CD4-positive, alpha-beta T cell (primary cell): ENCODE data around the gene HAVCR1. TPM values are rescaled to one million over a fixed set of nuclear protein-coding genes. Genes with fewer than 3 reads are reported as not detected.
A peak's percentile ranks its signal among the peaks of the same experiment; 100 is the strongest.

Experiments
- ATAC-seq: fragments of 200-7000 bp; cut with Tn5 transposase; one replicate; pipeline ENCODE4 v1.10.0; 2022; ENCODE audit warnings: mild to moderate bottlenecking; ENCODE audit not compliant: poor library complexity
- CTCF ChIA-PET: fragments of 350-600 bp; sonication (Branson Sonifier 250); formaldehyde crosslinking; loops from one replicate; lab custom pipeline; 2021; ENCODE audit warnings: antibody characterized with exemption, inconsistent platforms; lab: Charles Lee
- POLR2A ChIA-PET: fragments of 350-600 bp; sonication (Branson Sonifier 250); formaldehyde crosslinking; loops from one replicate; lab custom pipeline; 2021; ENCODE audit warnings: antibody characterized with exemption, inconsistent platforms; lab: Charles Lee
- DNase-seq, 14 experiments: peaks; one replicate each; pipeline ENCODE4 v3.0.0-alpha.2; 2013 to 2020; ENCODE audit warnings: mixed read lengths in 2 of 14
- H3K27ac ChIP-seq, 2 donors: one replicate each; pipeline versions ENCODE4 v1.5.1 to v1.7.0; 2013; ENCODE audit warnings: low read length in 2 of 2, low read depth in 1 of 2, mild to moderate bottlenecking in 1 of 2
- H3K27me3 ChIP-seq, 2 experiments: 1 replicate in 1 of 2; 2 replicates in 1 of 2; pipeline versions ENCODE4 v1.6.1 to v1.7.0; 2013; ENCODE audit warnings: low read length in 2 of 2, control low read depth in 1 of 2, mild to moderate bottlenecking in 1 of 2, moderate library complexity in 1 of 2; ENCODE audit not compliant: insufficient read depth in 2 of 2, control insufficient read depth in 1 of 2
- H3K36me3 ChIP-seq: one replicate; pipeline ENCODE4 v1.6.1; 2013; ENCODE audit warnings: low read length, control low read depth; ENCODE audit not compliant: insufficient read depth
- H3K4me1 ChIP-seq: one replicate; pipeline ENCODE4 v1.6.1; 2013; ENCODE audit warnings: low read length, control low read depth; ENCODE audit not compliant: insufficient read depth
- H3K4me3 ChIP-seq: one replicate; pipeline ENCODE4 v1.5.1; 2013; ENCODE audit warnings: mild to moderate bottlenecking, low read length, moderate library complexity
- H3K9me3 ChIP-seq, 2 experiments: 1 replicate in 1 of 2; 2 replicates in 1 of 2; pipeline versions ENCODE4 v1.6.1 to v1.7.0; 2013; ENCODE audit warnings: low read length in 2 of 2, mild to moderate bottlenecking in 2 of 2, control low read depth in 1 of 2, moderate library complexity in 1 of 2; ENCODE audit not compliant: control insufficient read depth in 1 of 2, insufficient read depth in 1 of 2
- H3K27ac Mint-ChIP-seq: one replicate; pipeline ENCODE4 v1.8.0; 2020; ENCODE audit warnings: mixed read lengths
- H3K27me3 Mint-ChIP-seq: one replicate; pipeline ENCODE4 v1.8.0; 2021; ENCODE audit warnings: mixed read lengths
- H3K36me3 Mint-ChIP-seq: one replicate; pipeline ENCODE4 v1.8.0; 2021; ENCODE audit warnings: low read depth, mixed read lengths
- H3K4me1 Mint-ChIP-seq: one replicate; pipeline ENCODE4 v1.8.0; 2021; ENCODE audit warnings: low read depth, mixed read lengths
- H3K4me3 Mint-ChIP-seq: one replicate; pipeline ENCODE4 v1.8.0; 2020; ENCODE audit warnings: mild to moderate bottlenecking, mixed read lengths
- H3K9me3 Mint-ChIP-seq: one replicate; pipeline ENCODE4 v1.8.0; 2020; ENCODE audit warnings: mixed read lengths
- CTCF ChIP-seq: fragments of 200-600 bp; IDR thresholded peaks from one replicate; pipeline ENCODE4 v1.8.0; 2022; ENCODE audit warnings: antibody characterized with exemption, mild to moderate bottlenecking
- intact Hi-C, 2 experiments: fragments of 100-400 bp; cut with DNase I in 1 of 2; cut with micrococcal nuclease in 1 of 2; formaldehyde crosslinking; loops; one replicate each; pipeline versions ENCODE4 v1.15.1 to v1.9.0; 2023 to 2025; cut with DNase I, micrococcal nuclease
- total RNA-seq, 174 experiments: library from RNA in 2 of 174; stranded (reverse) in 2 of 174; gene quantifications; one replicate each; pipeline ENCODE4 v1.2.3 and lab custom pipeline; 2021 to 2026

HAVCR1 gene
- total RNA-seq, 2 experiments from 2014 or later, result 1.5 to 1.7 TPM

- H3K27ac Mint-ChIP-seq, result no peak overlapping the region
- ChIA-PET CTCF (no interaction called here), POLR2A (no interaction called here)
Observed at GRCh38 chr5:157051604-157052245, 7.2 kb downstream of the HAVCR1 start.

GRCh38 chr5:157050050-157050449 lies 8.9 kb downstream of the HAVCR1 start:
- no peaks in the 10 kb centered on the region for H3K36me3 ChIP-seq
- Mint-ChIP-seq H3K9me3 (peaks cover 6% of the 10 kb centered on the region), H3K27me3 (no peaks in the 10 kb centered on the region), H3K4me1 (peaks cover 59% of the 10 kb centered on the region), H3K36me3 (peaks cover 10% of the 10 kb centered on the region), H3K27ac (peak overlapping the region; percentile 79), H3K4me3 (peak overlapping the region; percentile 79)
- TF ChIP-seq CTCF, result no peak
- DNase-seq (peak in 5 of 14 experiments; percentile 4 to 51 (median 18)), ATAC-seq (no peak)
- peak overlapping the region; percentile 8 to 58 for H3K27ac ChIP-seq
- POLR2A ChIA-PET, result interaction anchor here (0.5 to 2.0 kb wide), 3 partner anchors 21 to 92 kb away, joined by 3 to 6 read pairs (median 4); partner anchors contain the start of gene MED7
- H3K9me3 ChIP-seq, result no peaks in the 10 kb centered on the region
- intact Hi-C loops, result no loop called here
- peaks cover 29% of the 10 kb centered on the region for H3K4me1 ChIP-seq
- peak overlapping the region; percentile 32 for H3K4me3 ChIP-seq
- H3K27me3 ChIP-seq, result no peaks in the 10 kb centered on the region
- CTCF ChIA-PET, result no interaction called here

More at GRCh38 chr5:157051604-157052245, 7.2 kb downstream of the HAVCR1 start:
- Histone ChIP-seq H3K4me1 (peaks cover 23% of the 10 kb centered on the region), H3K9me3 (no peaks in the 10 kb centered on the region), H3K27ac (no peak overlapping the region), H3K36me3 (no peaks in the 10 kb centered on the region), H3K27me3 (no peaks in the 10 kb centered on the region), H3K4me3 (no peak overlapping the region)
- DNase-seq (no peak), ATAC-seq (no peak)
- peaks cover 4% of the 10 kb centered on the region for H3K36me3 Mint-ChIP-seq
- H3K4me1 Mint-ChIP-seq, result peaks cover 45% of the 10 kb centered on the region
- peaks cover 6% of the 10 kb centered on the region for H3K9me3 Mint-ChIP-seq
- H3K4me3 Mint-ChIP-seq, result peak overlapping the region; percentile 56
- no peaks in the 10 kb centered on the region for H3K27me3 Mint-ChIP-seq
- TF ChIP-seq CTCF, result no peak
- intact Hi-C loops, result no loop called here

GRCh38 chr5:157049605-157050004 lies 9.3 kb downstream of the HAVCR1 start:
- ChIA-PET CTCF (no interaction called here), POLR2A (interaction anchor here (1.5 to 2.0 kb wide), 2 partner anchors 83 to 93 kb away, joined by 4 to 6 read pairs; partner anchors contain the start of gene MED7)
- H3K27me3 Mint-ChIP-seq, result no peaks in the 10 kb centered on the region
- H3K4me3 Mint-ChIP-seq, result peak overlapping the region; percentile 79
- H3K36me3 Mint-ChIP-seq, result peaks cover 10% of the 10 kb centered on the region
- Histone ChIP-seq H3K27me3 (no peaks in the 10 kb centered on the region), H3K9me3 (no peaks in the 10 kb centered on the region), H3K4me3 (peak overlapping the region; percentile 32), H3K4me1 (peaks cover 29% of the 10 kb centered on the region), H3K27ac (peak overlapping the region; percentile 8 to 58), H3K36me3 (no peaks in the 10 kb centered on the region)
- DNase-seq, result no peak
- no peak for ATAC-seq
- intact Hi-C loops, result no loop called here
- no peak for TF ChIP-seq CTCF
- peak overlapping the region; percentile 79 for H3K27ac Mint-ChIP-seq
- peaks cover 62% of the 10 kb centered on the region for H3K4me1 Mint-ChIP-seq
- H3K9me3 Mint-ChIP-seq, result peaks cover 6% of the 10 kb centered on the region
